GM19468 (cell line): ENCODE measurements around the gene NOTCH4.

Experiments
- ATAC-seq: cut with Tn5 transposase; IDR thresholded peaks from one replicate; pipeline ENCODE4 v1.9.1; 2021; ENCODE audit warnings: mild to moderate bottlenecking, moderate library complexity, moderate number of reproducible peaks; ENCODE audit not compliant: unreplicated experiment; ENCODE audit errors: extremely low read depth

The NOTCH4 gene

DNA sequence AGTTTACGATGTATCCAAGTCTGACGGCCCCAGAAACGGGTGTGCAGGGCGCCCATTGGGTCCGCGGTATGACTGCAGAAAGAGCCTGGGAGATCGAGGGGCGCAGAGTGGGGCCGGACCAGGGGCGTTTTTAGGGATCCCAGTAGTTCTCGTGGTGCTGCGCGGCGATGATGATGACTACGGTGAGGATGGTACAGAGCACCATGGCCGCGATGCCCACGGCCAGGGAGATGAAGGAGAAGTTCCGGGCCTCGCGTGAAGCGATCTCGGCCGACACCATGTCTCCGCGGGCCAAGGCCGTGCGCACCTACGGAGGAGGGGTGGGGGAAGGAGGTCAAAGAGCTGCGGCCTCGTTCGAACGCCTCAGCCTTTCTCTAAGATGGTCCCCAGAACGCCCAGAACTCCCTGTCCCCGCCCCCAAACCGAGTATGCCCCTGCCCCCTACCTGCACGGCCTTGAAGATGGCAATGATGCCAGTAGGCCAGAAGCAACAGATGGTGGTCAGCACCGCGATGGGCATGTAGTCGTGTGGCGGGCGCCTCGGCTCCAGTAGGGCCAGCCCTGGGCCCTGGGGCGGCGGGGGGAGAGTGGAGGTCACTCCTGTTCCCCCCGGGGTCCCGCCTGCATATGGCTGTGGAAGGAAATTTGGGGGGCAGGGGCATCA lies 74.6 kb downstream of the NOTCH4 start:
- ATAC-seq = no peak

DNA sequence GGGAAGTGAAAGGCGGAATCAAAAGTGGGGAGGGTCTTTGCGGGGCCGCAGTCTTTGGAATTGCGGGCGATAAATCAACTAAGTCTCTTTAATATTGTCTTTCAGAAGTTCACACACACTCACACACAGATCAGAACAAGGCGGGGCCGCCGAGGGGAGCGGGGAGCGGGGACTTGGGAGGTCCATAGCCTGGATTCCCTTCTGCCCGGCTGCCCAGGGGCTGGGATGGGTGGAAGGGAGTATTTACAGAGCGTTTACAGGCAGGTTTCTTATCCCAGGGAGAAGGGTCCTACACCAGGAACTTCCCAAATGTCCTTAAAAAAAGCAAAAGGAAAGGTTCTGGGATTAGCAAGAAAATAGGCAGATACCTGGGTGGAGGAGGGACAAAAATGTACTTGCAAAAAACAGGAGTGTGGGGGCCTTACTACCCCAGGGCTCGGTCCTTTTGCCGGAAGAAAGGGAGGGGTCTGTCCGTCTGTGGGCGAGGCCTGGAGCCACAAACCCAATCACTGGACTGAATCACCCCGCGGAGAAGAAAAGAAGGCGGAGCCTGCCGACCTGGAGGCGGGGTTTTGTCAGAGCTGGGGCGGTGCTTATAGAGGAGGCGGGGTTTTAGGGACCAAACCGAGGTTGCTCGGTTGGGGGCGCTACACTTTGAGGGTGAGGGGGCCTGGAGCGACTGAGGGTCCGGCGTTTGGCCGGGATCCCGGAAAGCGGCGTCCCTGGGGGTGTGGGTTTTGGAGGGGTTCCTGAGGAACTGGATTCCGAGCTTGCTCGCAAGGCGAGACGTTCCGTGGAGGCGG lies 75.4 kb downstream of the NOTCH4 start:
- ATAC-seq = no peak

- ATAC-seq = no peak
These were observed 76.3 kb downstream of the NOTCH4 start for GRCh38 chr6:32147401-32148132.

DNA sequence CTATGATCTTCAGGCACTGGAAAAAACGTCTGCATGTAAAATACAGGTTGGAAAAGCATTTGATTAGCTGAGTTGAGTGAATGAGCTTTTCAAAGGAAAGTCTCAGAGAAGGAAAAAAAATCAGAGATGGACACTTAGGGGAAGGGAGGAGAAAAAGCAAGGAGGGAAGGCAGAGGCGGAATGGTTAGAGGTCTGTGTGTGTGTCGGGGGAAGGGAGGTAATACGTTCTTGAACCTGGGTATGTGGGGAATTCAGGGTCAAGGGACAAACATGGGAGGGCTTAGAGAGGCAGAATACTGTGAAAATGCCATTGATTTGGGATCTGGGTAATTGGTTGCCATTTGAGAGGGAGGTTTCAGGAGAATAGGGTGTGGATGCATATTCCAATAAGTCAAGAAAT lies 77.2 kb downstream of the NOTCH4 start:
- ATAC-seq = no peak

DNA sequence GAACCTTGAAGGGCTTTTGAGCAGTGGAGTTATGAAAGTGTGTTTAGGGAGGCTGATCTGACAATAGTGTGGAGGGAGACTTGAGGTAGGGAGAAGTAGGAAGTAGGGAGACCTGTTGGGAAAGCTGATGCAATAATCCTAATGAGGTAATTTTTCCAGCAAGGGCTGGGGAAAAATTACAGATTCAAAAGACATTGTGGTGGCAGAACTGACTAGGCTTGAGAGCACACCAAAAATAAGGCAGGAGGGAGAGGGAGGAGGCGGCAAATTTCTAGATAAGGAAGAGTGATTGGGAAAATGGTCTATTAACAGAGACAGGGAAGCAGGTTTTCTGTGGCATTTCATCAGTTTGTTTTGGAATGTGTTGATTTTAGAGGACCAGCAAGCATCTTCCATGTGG lies 77.6 kb downstream of the NOTCH4 start:
- no peak for ATAC-seq
